Mucosa of descending colon (tissue), 3 donors: ENCODE data around the gene NCKAP1. TPM values are rescaled to one million over a fixed set of nuclear protein-coding genes. Genes with fewer than 3 reads are reported as not detected.

Experiments used
- ATAC-seq: fragments of 200-7000 bp; cut with Tn5 transposase; one replicate; pipeline ENCODE4 v1.9.1; 2020; ENCODE audit warnings: mild to moderate bottlenecking, moderate library complexity
- DNase-seq, 3 donors: peaks; one replicate each; pipeline ENCODE4 v3.0.0-alpha.2; 2020
- H3K36me3 ChIP-seq: fragments of 200-600 bp; one replicate; pipeline ENCODE4 v1.8.0; 2021; ENCODE audit warnings: low read depth, mild to moderate bottlenecking
- H3K4me1 ChIP-seq: fragments of 200-600 bp; one replicate; pipeline ENCODE4 v1.8.0; 2021; ENCODE audit warnings: low read depth, mild to moderate bottlenecking
- H3K4me3 ChIP-seq: fragments of 200-600 bp; one replicate; pipeline ENCODE4 v1.8.0; 2021; ENCODE audit warnings: mild to moderate bottlenecking
- H3K9me3 ChIP-seq: fragments of 200-600 bp; one replicate; pipeline ENCODE4 v1.8.0; 2021; ENCODE audit warnings: mild to moderate bottlenecking
- CTCF ChIP-seq: fragments of 200-600 bp; IDR thresholded peaks from one replicate; pipeline ENCODE4 v1.8.0; 2022; ENCODE audit warnings: antibody characterized with exemption, mild to moderate bottlenecking
- intact Hi-C, 2 donors: fragments of 100-400 bp; cut with DNase I in 1 of 2; cut with micrococcal nuclease in 1 of 2; formaldehyde crosslinking; loops; one replicate each; pipeline versions ENCODE4 v1.11.0 to v1.11.1; 2022; cut with DNase I, micrococcal nuclease
- total RNA-seq, 3 donors: library from RNA; stranded (reverse); fragmentation: NEBNext Ultra II Directional in 2 of 3; extraction: Animal tissue kit (Norgen Biotek cat#: 25700) in 2 of 3; gene quantifications; one replicate each; pipeline versions ENCODE4 v1.2.1 to v1.2.4, GENCODE V29; 2021 to 2023
- donor health status: DM: no; HTN: no; CAD: no; lungs with moderate emphysema.
- donor health status: DM: no; HTN: no; CAD: no.
- donor health status: DM: no; HTN: yes; CAD: no.

NCKAP1 gene
- total RNA-seq, 3 donors from 2014 or later, result 81.5 to 194 (median 87.2) TPM

GRCh38 chr2:183009249-183009899, 28.9 kb downstream of the NCKAP1 start:
- Histone ChIP-seq H3K9me3 (no peaks in the 10 kb centered on the region), H3K36me3 (no peaks in the 10 kb centered on the region), H3K4me1 (no peaks in the 10 kb centered on the region), H3K4me3 (no peak overlapping the region)
- no peak for TF ChIP-seq CTCF
- DNase-seq (no peak), ATAC-seq (no peak)
- intact Hi-C loops, result no loop called here

- intact Hi-C loops, result no loop called here
- ATAC-seq (no peak), DNase-seq (no peak)
- Histone ChIP-seq H3K9me3 (no peaks in the 10 kb centered on the region), H3K36me3 (no peaks in the 10 kb centered on the region), H3K4me1 (no peaks in the 10 kb centered on the region), H3K4me3 (no peak overlapping the region)
- no peak for TF ChIP-seq CTCF
These were observed 36.3 kb downstream of the NCKAP1 start for GRCh38 chr2:183001948-183002347.

- no peak for TF ChIP-seq CTCF
- ATAC-seq (no peak), DNase-seq (no peak)
- intact Hi-C loops, result no loop called here
- Histone ChIP-seq H3K4me1 (no peaks in the 10 kb centered on the region), H3K36me3 (no peaks in the 10 kb centered on the region), H3K4me3 (no peak overlapping the region), H3K9me3 (no peaks in the 10 kb centered on the region)
These were observed 37.4 kb downstream of the NCKAP1 start for GRCh38 chr2:183000846-183001245.

- intact Hi-C loops, result no loop called here
- no peak for TF ChIP-seq CTCF
- Histone ChIP-seq H3K4me1 (no peaks in the 10 kb centered on the region), H3K4me3 (no peak overlapping the region), H3K9me3 (no peaks in the 10 kb centered on the region), H3K36me3 (no peaks in the 10 kb centered on the region)
- DNase-seq (no peak), ATAC-seq (no peak)
These were observed 38.8 kb downstream of the NCKAP1 start for GRCh38 chr2:182999348-183000028.

GRCh38 chr2:182994228-182994912, 43.9 kb downstream of the NCKAP1 start:
- DNase-seq, result no peak
- Histone ChIP-seq H3K36me3 (no peaks in the 10 kb centered on the region), H3K9me3 (no peaks in the 10 kb centered on the region), H3K4me1 (no peaks in the 10 kb centered on the region), H3K4me3 (no peak overlapping the region)
- intact Hi-C loops, result no loop called here
- ATAC-seq, result no peak
- TF ChIP-seq CTCF, result no peak
